Natural killer cell (primary cell): ENCODE data around the gene SBNO2. TPM values are rescaled to one million over a fixed set of nuclear protein-coding genes. Genes with fewer than 3 reads are reported as not detected.

Experiments
- ATAC-seq, 3 donors: fragments of 150-1000 bp in 2 of 3; fragments of 200-7000 bp in 1 of 3; cut with Tn5 transposase; 1 replicate in 1 of 3; 2 replicates in 2 of 3; pipeline ENCODE4 v1.10.0; 2021; ENCODE audit warnings: mild to moderate bottlenecking in 2 of 3, moderate library complexity in 2 of 3
- DNase-seq, 2 donors: peaks; one replicate each; pipeline versions ENCODE4 v3.0.0 to v3.0.0-alpha.2; 2013 to 2021; ENCODE audit warnings: mixed read lengths in 1 of 2
- H3K27ac ChIP-seq: one replicate; pipeline ENCODE4 v1.5.1; 2013; ENCODE audit warnings: mild to moderate bottlenecking, low read length
- H3K27me3 ChIP-seq: one replicate; pipeline ENCODE4 v1.6.1; 2013; ENCODE audit warnings: low read length; ENCODE audit not compliant: control insufficient read depth, insufficient read depth
- H3K36me3 ChIP-seq: one replicate; pipeline ENCODE4 v1.6.1; 2013; ENCODE audit warnings: low read length; ENCODE audit not compliant: control insufficient read depth, insufficient read depth
- H3K4me1 ChIP-seq: one replicate; pipeline ENCODE4 v1.6.1; 2013; ENCODE audit warnings: low read length; ENCODE audit not compliant: control insufficient read depth, insufficient read depth
- H3K4me3 ChIP-seq: one replicate; pipeline ENCODE4 v1.5.1; 2013; ENCODE audit warnings: low read length
- H3K9me3 ChIP-seq: one replicate; pipeline ENCODE4 v1.6.1; 2013; ENCODE audit warnings: low read length; ENCODE audit not compliant: control insufficient read depth, insufficient read depth
- H3K27ac Mint-ChIP-seq, 2 donors: one replicate each; pipeline ENCODE4 v1.8.0; 2022; ENCODE audit warnings: mild to moderate bottlenecking in 2 of 2, mixed read lengths in 2 of 2, moderate library complexity in 1 of 2
- H3K27me3 Mint-ChIP-seq, 2 donors: one replicate each; pipeline ENCODE4 v1.8.0; 2022; ENCODE audit warnings: low read depth in 2 of 2, mixed read lengths in 2 of 2
- H3K36me3 Mint-ChIP-seq: one replicate; pipeline ENCODE4 v1.8.0; 2022; ENCODE audit warnings: mixed read lengths
- H3K4me1 Mint-ChIP-seq, 2 donors: one replicate each; pipeline ENCODE4 v1.8.0; 2022; ENCODE audit warnings: mixed read lengths in 2 of 2
- H3K4me3 Mint-ChIP-seq: one replicate; pipeline ENCODE4 v1.8.0; 2022; ENCODE audit warnings: mild to moderate bottlenecking, moderate library complexity, mixed read lengths
- H3K9me3 Mint-ChIP-seq, 2 donors: one replicate each; pipeline ENCODE4 v1.8.0; 2022; ENCODE audit warnings: mixed read lengths in 2 of 2
- CTCF ChIP-seq: fragments of 200-600 bp; IDR thresholded peaks from one replicate; pipeline ENCODE4 v1.8.0; 2022; ENCODE audit warnings: antibody characterized with exemption
- WGBS: methylation state at CpG from one replicate; pipeline ENCODE4 v1.1.7; 2013; ENCODE audit warnings: missing lambda C conversion rate; ENCODE audit not compliant: insufficient coverage; 5-methylcytosine and 5-hydroxymethylcytosine counted together
- intact Hi-C: fragments of 100-400 bp; cut with micrococcal nuclease; formaldehyde crosslinking; loops from one replicate; pipeline ENCODE4 v1.14.2; 2022
- total RNA-seq, 4 donors: library from RNA; stranded (reverse); fragments of 120-200 nt in 1 of 4; gene quantifications; one replicate each; pipeline versions ENCODE4 v1.2.3 to v1.2.4, GENCODE V29; 2013 to 2022

SBNO2 gene
- total RNA-seq, 3 donors from 2014 or later (not counting 1 experiment from before 2014, with no cell fraction given): 92.0 to 106 (median 94.3) TPM

GRCh38 chr19:1093330-1093729 is 80.7 kb downstream of the SBNO2 start:
- peaks cover 42% of the 10 kb centered on the region for H3K4me1 ChIP-seq
- no peaks in the 10 kb centered on the region for H3K9me3 ChIP-seq
- H3K9me3 Mint-ChIP-seq: no peaks in the 10 kb centered on the region
- no peak overlapping the region for H3K27ac ChIP-seq
- WGBS: 97% methylated on average over 14 of the region's 15 CpGs
- intact Hi-C loops: loop anchor here (2.0 kb wide), 1 partner anchor 17 kb away; no protein-coding TSS in a partner anchor
- no peak overlapping the region for H3K4me3 ChIP-seq
- peaks cover 28% of the 10 kb centered on the region for H3K36me3 ChIP-seq
- ATAC-seq: no peak
- H3K27me3 ChIP-seq: no peaks in the 10 kb centered on the region
- H3K27me3 Mint-ChIP-seq: no peaks in the 10 kb centered on the region
- peaks cover 11 to 43% of the 10 kb centered on the region in 2 donors for H3K4me1 Mint-ChIP-seq
- DNase-seq: no peak
- no peak for TF ChIP-seq CTCF
- H3K27ac Mint-ChIP-seq: peak overlapping the region in 1 of 2 donors; percentile 64
- no peaks in the 10 kb centered on the region for H3K36me3 Mint-ChIP-seq
- H3K4me3 Mint-ChIP-seq: peak overlapping the region; percentile 93

- intact Hi-C loops: loop anchor here (2.0 kb wide), 1 partner anchor 15 kb away; no protein-coding TSS in a partner anchor
- Mint-ChIP-seq H3K36me3 (no peaks in the 10 kb centered on the region), H3K4me3 (no peak overlapping the region), H3K27me3 (no peaks in the 10 kb centered on the region), H3K9me3 (no peaks in the 10 kb centered on the region), H3K4me1 (peaks cover 21 to 47% of the 10 kb centered on the region in 2 donors), H3K27ac (no peak overlapping the region)
- Histone ChIP-seq H3K4me1 (peaks cover 58% of the 10 kb centered on the region), H3K27ac (no peak overlapping the region), H3K36me3 (peaks cover 38% of the 10 kb centered on the region), H3K27me3 (no peaks in the 10 kb centered on the region), H3K9me3 (no peaks in the 10 kb centered on the region), H3K4me3 (no peak overlapping the region)
- no peak for DNase-seq
- 89% methylated on average over 27 of the region's 27 CpGs for WGBS
- no peak for TF ChIP-seq CTCF
- no peak for ATAC-seq
These were observed 82.4 kb downstream of the SBNO2 start for GRCh38 chr19:1091544-1092175.

GRCh38 chr19:1090731-1091543 is 83.1 kb downstream of the SBNO2 start:
- H3K4me3 ChIP-seq: no peak overlapping the region
- Mint-ChIP-seq H3K9me3 (no peaks in the 10 kb centered on the region), H3K27ac (no peak overlapping the region), H3K36me3 (no peaks in the 10 kb centered on the region), H3K4me3 (no peak overlapping the region), H3K27me3 (no peaks in the 10 kb centered on the region), H3K4me1 (peaks cover 21 to 46% of the 10 kb centered on the region in 2 donors)
- no peaks in the 10 kb centered on the region for H3K27me3 ChIP-seq
- no peak for ATAC-seq
- no peak for TF ChIP-seq CTCF
- WGBS: 91% methylated on average over 38 of the region's 38 CpGs
- peak in 1 of 2 donors; percentile 63 for DNase-seq
- no peak overlapping the region for H3K27ac ChIP-seq
- peaks cover 65% of the 10 kb centered on the region for H3K4me1 ChIP-seq
- no peaks in the 10 kb centered on the region for H3K9me3 ChIP-seq
- intact Hi-C loops: no loop called here
- H3K36me3 ChIP-seq: peaks cover 46% of the 10 kb centered on the region
